ENCODE measurements around the gene CYTH2.

The CYTH2 gene

GRCh38 chr19:48455908-48456562 lies 13.1 kb upstream of the CYTH2 start:
- no peak for ATAC-seq
- TF ChIP-seq ZNF8 (CRISPR knock-in tag; IDR thresholded peaks at IDR 0.05) (no peak), ZFP3 (CRISPR knock-in tag; IDR thresholded peaks at IDR 0.05) (no peak), TCF4 (CRISPR knock-in tag; IDR thresholded peaks at IDR 0.05; ENCODE audit: borderline replicate concordance) (no peak), PPARA (CRISPR knock-in tag; IDR thresholded peaks at IDR 0.05; ENCODE audit: borderline replicate concordance) (no peak), CREB5 (CRISPR knock-in tag; IDR thresholded peaks at IDR 0.05; ENCODE audit: low read depth) (no peak), ISL1 (CRISPR knock-in tag; IDR thresholded peaks at IDR 0.05) (no peak), OSR1 (CRISPR knock-in tag; IDR thresholded peaks at IDR 0.05) (no peak), ZNF70 (CRISPR knock-in tag; IDR thresholded peaks at IDR 0.05) (no peak), GLIS3 (CRISPR knock-in tag; IDR thresholded peaks at IDR 0.05) (no peak), RARB (CRISPR knock-in tag; IDR thresholded peaks at IDR 0.05) (no peak)

GRCh38 chr19:48456864-48457263 lies 12.3 kb upstream of the CYTH2 start:
- ATAC-seq: no peak
- TF ChIP-seq ZFP3 (CRISPR knock-in tag; IDR thresholded peaks at IDR 0.05): no peak
- no peak for TF ChIP-seq CREB5 (CRISPR knock-in tag; IDR thresholded peaks at IDR 0.05; ENCODE audit: low read depth)
- no peak for TF ChIP-seq TSHZ2 (CRISPR knock-in tag; IDR thresholded peaks at IDR 0.05)
- no peak for TF ChIP-seq BACH2 (CRISPR knock-in tag; IDR thresholded peaks at IDR 0.05; ENCODE audit: borderline replicate concordance)
- TF ChIP-seq ESRRG (CRISPR knock-in tag; IDR thresholded peaks at IDR 0.05): no peak
- no peak for TF ChIP-seq ARNTL (CRISPR knock-in tag; IDR thresholded peaks at IDR 0.05; ENCODE audit: borderline replicate concordance, low read depth)
- TF ChIP-seq CSDC2 (CRISPR knock-in tag; IDR thresholded peaks at IDR 0.05): no peak
- no peak for TF ChIP-seq PATZ1 (CRISPR knock-in tag; IDR thresholded peaks at IDR 0.05; ENCODE audit: borderline replicate concordance)
- TF ChIP-seq TCF4 (CRISPR knock-in tag; IDR thresholded peaks at IDR 0.05; ENCODE audit: borderline replicate concordance): no peak
- no peak for TF ChIP-seq POU6F1 (CRISPR knock-in tag; IDR thresholded peaks at IDR 0.05; ENCODE audit: borderline replicate concordance, low read depth)
- TF ChIP-seq ISL1 (CRISPR knock-in tag; IDR thresholded peaks at IDR 0.05): no peak
- TF ChIP-seq OSR1 (CRISPR knock-in tag; IDR thresholded peaks at IDR 0.05): no peak
- no peak for TF ChIP-seq RARB (CRISPR knock-in tag; IDR thresholded peaks at IDR 0.05)
- TF ChIP-seq SNAI2 (CRISPR knock-in tag; IDR thresholded peaks at IDR 0.05): no peak
- no peak for TF ChIP-seq ZFP30 (CRISPR knock-in tag; IDR thresholded peaks at IDR 0.05)

GRCh38 chr19:48458016-48458415 lies 11.2 kb upstream of the CYTH2 start:
- ATAC-seq: no peak
- TF ChIP-seq OSR1 (CRISPR knock-in tag; IDR thresholded peaks at IDR 0.05) (no peak), PATZ1 (CRISPR knock-in tag; IDR thresholded peaks at IDR 0.05; ENCODE audit: borderline replicate concordance) (no peak), PPARA (CRISPR knock-in tag; IDR thresholded peaks at IDR 0.05; ENCODE audit: borderline replicate concordance) (no peak), ZNF70 (CRISPR knock-in tag; IDR thresholded peaks at IDR 0.05) (no peak), POU6F1 (CRISPR knock-in tag; IDR thresholded peaks at IDR 0.05; ENCODE audit: borderline replicate concordance, low read depth) (no peak), TOX (CRISPR knock-in tag; IDR thresholded peaks at IDR 0.05; ENCODE audit: borderline replicate concordance) (no peak), ESRRG (CRISPR knock-in tag; IDR thresholded peaks at IDR 0.05) (no peak), ARNTL (CRISPR knock-in tag; IDR thresholded peaks at IDR 0.05; ENCODE audit: borderline replicate concordance, low read depth) (no peak), GLIS3 (CRISPR knock-in tag; IDR thresholded peaks at IDR 0.05) (no peak)
